C4-2B (cell line): ENCODE results near the gene ATP11B.
A peak's percentile ranks its signal among the peaks of the same experiment; 100 is the strongest.

ENCODE experiments used
- ZFX ChIP-seq: fragments of 450-650 bp; IDR thresholded peaks from 2 replicates; pipeline ENCODE4 v1.6.1; 2017
- TF ChIP-seq, protein P1 (sequence below): fragments of 450-650 bp; conservative IDR thresholded peaks from 2 replicates; pipeline ENCODE4 v1.5.1; 2017; ENCODE audit warnings: mild to moderate bottlenecking

DNA sequence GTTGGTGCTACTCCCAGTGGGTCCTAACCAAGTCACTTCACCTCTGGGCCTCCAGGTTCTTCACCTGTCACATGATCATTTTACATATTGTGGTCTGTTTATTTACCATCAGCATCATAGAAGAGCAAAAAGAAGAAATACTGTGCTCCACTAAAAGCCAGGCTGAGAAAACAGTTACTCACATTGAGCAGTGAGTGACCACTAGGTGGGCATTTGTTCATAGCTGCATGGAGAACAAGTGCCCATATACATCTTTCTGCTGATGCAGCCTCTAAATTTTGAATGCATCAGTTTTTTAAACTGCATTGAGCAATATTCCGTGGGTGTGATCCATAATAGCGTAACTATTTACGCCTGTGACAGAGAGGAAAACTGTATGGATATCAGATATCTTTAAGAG is 110.9 kb downstream of the ATP11B start:
- TF ChIP-seq, protein P1, sequence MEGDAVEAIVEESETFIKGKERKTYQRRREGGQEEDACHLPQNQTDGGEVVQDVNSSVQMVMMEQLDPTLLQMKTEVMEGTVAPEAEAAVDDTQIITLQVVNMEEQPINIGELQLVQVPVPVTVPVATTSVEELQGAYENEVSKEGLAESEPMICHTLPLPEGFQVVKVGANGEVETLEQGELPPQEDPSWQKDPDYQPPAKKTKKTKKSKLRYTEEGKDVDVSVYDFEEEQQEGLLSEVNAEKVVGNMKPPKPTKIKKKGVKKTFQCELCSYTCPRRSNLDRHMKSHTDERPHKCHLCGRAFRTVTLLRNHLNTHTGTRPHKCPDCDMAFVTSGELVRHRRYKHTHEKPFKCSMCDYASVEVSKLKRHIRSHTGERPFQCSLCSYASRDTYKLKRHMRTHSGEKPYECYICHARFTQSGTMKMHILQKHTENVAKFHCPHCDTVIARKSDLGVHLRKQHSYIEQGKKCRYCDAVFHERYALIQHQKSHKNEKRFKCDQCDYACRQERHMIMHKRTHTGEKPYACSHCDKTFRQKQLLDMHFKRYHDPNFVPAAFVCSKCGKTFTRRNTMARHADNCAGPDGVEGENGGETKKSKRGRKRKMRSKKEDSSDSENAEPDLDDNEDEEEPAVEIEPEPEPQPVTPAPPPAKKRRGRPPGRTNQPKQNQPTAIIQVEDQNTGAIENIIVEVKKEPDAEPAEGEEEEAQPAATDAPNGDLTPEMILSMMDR, result peak; percentile 18
- TF ChIP-seq ZFX, result no peak
